GM12891 (cell line): Measurements from ENCODE around the gene GRIK4.

Experiments used
- DNase-seq: peaks from one replicate; pipeline ENCODE4 v3.0.0; 2011; ENCODE audit warnings: low spot score; ENCODE audit not compliant: insufficient read length
- FAIRE-seq: peaks from 2 replicates; lab custom pipeline; 2011; peaks lifted over from hg19 to GRCh38; lab: Jason Lieb, UNC
- PAX5 ChIP-seq: IDR thresholded peaks from 2 replicates; pipeline ENCODE4 v1.6.1; 2011; ENCODE audit warnings: low read length, moderate library complexity, mild to moderate bottlenecking; ENCODE audit not compliant: insufficient read depth, severe bottlenecking
- POLR2A ChIP-seq: IDR thresholded peaks from 2 replicates; pipeline ENCODE4 v1.6.1; 2011; ENCODE audit warnings: low read depth, low read length, control low read depth
- POLR2AphosphoS5 ChIP-seq: IDR thresholded peaks from 2 replicates; pipeline ENCODE4 v1.6.1; 2011; ENCODE audit warnings: low read depth, low read length, control low read depth
- POU2F2 ChIP-seq: IDR thresholded peaks from 2 replicates; pipeline ENCODE4 v1.6.1; 2011; ENCODE audit warnings: low read depth, mild to moderate bottlenecking, control low read depth, low read length, moderate library complexity
- SPI1 ChIP-seq: IDR thresholded peaks from 2 replicates; pipeline ENCODE4 v1.6.1; 2011; ENCODE audit warnings: low read depth, low read length, control low read depth
- TAF1 ChIP-seq: IDR thresholded peaks from 2 replicates; pipeline ENCODE4 v1.6.1; 2011; ENCODE audit warnings: low read depth, low read length, control low read depth

GRIK4 gene

GRCh38 chr11:120917559-120918239, 406.2 kb downstream of the GRIK4 start:
- DNase-seq = no peak
- TF ChIP-seq POU2F2 = no peak
- no peak for TF ChIP-seq POLR2A
- no peak for TF ChIP-seq SPI1
- no peak for TF ChIP-seq PAX5
- no peak for TF ChIP-seq POLR2AphosphoS5
- TF ChIP-seq TAF1 = no peak
- no peak for FAIRE-seq

GRCh38 chr11:120918257-120918656, 406.7 kb downstream of the GRIK4 start:
- no peak for TF ChIP-seq POLR2AphosphoS5
- no peak for TF ChIP-seq POU2F2
- TF ChIP-seq SPI1 = no peak
- no peak for TF ChIP-seq PAX5
- no peak for TF ChIP-seq POLR2A
- TF ChIP-seq TAF1 = no peak
- no peak for FAIRE-seq
- no peak for DNase-seq

- TF ChIP-seq SPI1 (no peak), PAX5 (no peak), POLR2AphosphoS5 (no peak), POLR2A (no peak), TAF1 (no peak)
- DNase-seq (no peak), FAIRE-seq (no peak)
Measured at GRCh38 chr11:120919045-120919444, 407.5 kb downstream of the GRIK4 start.

- DNase-seq (no peak), FAIRE-seq (no peak)
- no peak for TF ChIP-seq POU2F2
- no peak for TF ChIP-seq SPI1
- no peak for TF ChIP-seq PAX5
Measured at GRCh38 chr11:120919566-120919965, 408.0 kb downstream of the GRIK4 start.

- DNase-seq = no peak
- no peak for FAIRE-seq
- TF ChIP-seq TAF1 = no peak
- TF ChIP-seq PAX5 = no peak
- TF ChIP-seq POLR2A = no peak
- TF ChIP-seq SPI1 = no peak
- TF ChIP-seq POU2F2 = no peak
- TF ChIP-seq POLR2AphosphoS5 = no peak
Measured at GRCh38 chr11:120923866-120924508, 412.4 kb downstream of the GRIK4 start.

- FAIRE-seq = peak; percentile 90
Measured at GRCh38 chr11:120925944-120926343, 414.4 kb downstream of the GRIK4 start.

GRCh38 chr11:120928627-120929026, 417.1 kb downstream of the GRIK4 start:
- no peak for FAIRE-seq
- TF ChIP-seq POLR2A (no peak), SPI1 (no peak), PAX5 (no peak), POLR2AphosphoS5 (no peak), POU2F2 (no peak), TAF1 (no peak)
- DNase-seq = no peak

More at GRCh38 chr11:120925944-120926343, 414.4 kb downstream of the GRIK4 start:
- peak; percentile 78 for DNase-seq
- no peak for TF ChIP-seq POLR2AphosphoS5
- TF ChIP-seq PAX5 = no peak
- TF ChIP-seq POU2F2 = peak; percentile 71; the same call in 1 of the 2 replicates
- TF ChIP-seq POLR2A = no peak
- TF ChIP-seq TAF1 = no peak
- peak; percentile 100 for TF ChIP-seq SPI1

GRCh38 chr11:120929090-120929489, 417.5 kb downstream of the GRIK4 start:
- FAIRE-seq (no peak), DNase-seq (no peak)
- no peak for TF ChIP-seq POLR2A

- peak; percentile 86 for FAIRE-seq
- peak; percentile 45 for DNase-seq
- no peak for TF ChIP-seq PAX5
- no peak for TF ChIP-seq POU2F2
- no peak for TF ChIP-seq POLR2A
- no peak for TF ChIP-seq TAF1
- TF ChIP-seq POLR2AphosphoS5 = no peak
- 0 out of 2 replicates have a peak, but pooled peaks have one; percentile 3 for TF ChIP-seq SPI1
Measured at GRCh38 chr11:120929664-120930154, 418.2 kb downstream of the GRIK4 start.

- TF ChIP-seq POLR2A (no peak), SPI1 (no peak), TAF1 (no peak), PAX5 (no peak), POU2F2 (no peak)
- DNase-seq = no peak
- no peak for FAIRE-seq
Measured at GRCh38 chr11:120931057-120931779, 419.7 kb downstream of the GRIK4 start.
